ENCODE measurements around the gene CD200R1L. TPM values are rescaled to one million over a fixed set of nuclear protein-coding genes. Genes with fewer than 3 reads are reported as not detected.
"Not testable (repeated sequence)": the region's sequence is repeated elsewhere in the genome, so short reads cannot be mapped to it uniquely, and the experiment has no call there.

Gene CD200R1L
- not detected for total RNA-seq

- ATAC-seq (no peak), DNase-seq (ENCODE audit: low spot score) (no peak)
- intact Hi-C loops (cut with DNase I): no loop called here
Observed at GRCh38 chr3:112846764-112847163, at the start of gene CD200R1L. TSS of gene CD200R1L (minus strand) at chr3:112846864. CDS start at chr3:112829367, 17,497 bp downstream.

- intact Hi-C loops (cut with DNase I): no loop called here
- ATAC-seq (no peak), DNase-seq (ENCODE audit: low spot score) (no peak)
Observed at GRCh38 chr3:112894258-112894657, 47.6 kb upstream of the CD200R1L start.

- no peak for DNase-seq (ENCODE audit: low spot score)
- ATAC-seq: no peak
- intact Hi-C loops (cut with DNase I): no loop called here
Observed at GRCh38 chr3:112889357-112889756, 42.7 kb upstream of the CD200R1L start.

GRCh38 chr3:112888381-112889085 is 41.9 kb upstream of the CD200R1L start:
- intact Hi-C loops (cut with DNase I): no loop called here
- ATAC-seq (no peak), DNase-seq (ENCODE audit: low spot score) (no peak)

- DNase-seq (ENCODE audit: low spot score) (no peak), ATAC-seq (no peak)
- intact Hi-C loops (cut with DNase I): no loop called here
Observed at GRCh38 chr3:112884678-112885290, 38.1 kb upstream of the CD200R1L start.

GRCh38 chr3:112881891-112882290 is 35.2 kb upstream of the CD200R1L start:
- DNase-seq (ENCODE audit: low spot score) (no peak), ATAC-seq (no peak)
- intact Hi-C loops (cut with DNase I): no loop called here

GRCh38 chr3:112875561-112875960 is 28.9 kb upstream of the CD200R1L start:
- intact Hi-C loops (cut with DNase I): no loop called here
- DNase-seq (ENCODE audit: low spot score): no peak
- ATAC-seq: no peak

- intact Hi-C loops (cut with DNase I): no loop called here
Observed at GRCh38 chr3:112874725-112875124, 28.1 kb upstream of the CD200R1L start.

GRCh38 chr3:112873632-112874031 is 27.0 kb upstream of the CD200R1L start:
- intact Hi-C loops (cut with DNase I): no loop called here
- ATAC-seq (no peak), DNase-seq (ENCODE audit: low spot score) (no peak)

More at GRCh38 chr3:112874725-112875124, 28.1 kb upstream of the CD200R1L start:
- ATAC-seq (no peak), DNase-seq (ENCODE audit: low spot score) (no peak)

- DNase-seq (ENCODE audit: low spot score) (no peak), ATAC-seq (no peak)
- intact Hi-C loops (cut with DNase I): no loop called here
Observed at GRCh38 chr3:112871735-112872134, 25.1 kb upstream of the CD200R1L start.

GRCh38 chr3:112865757-112866156 is 19.1 kb upstream of the CD200R1L start:
- ATAC-seq (no peak), DNase-seq (ENCODE audit: low spot score) (no peak)
- intact Hi-C loops (cut with DNase I): no loop called here

GRCh38 chr3:112860898-112861297 is 14.2 kb upstream of the CD200R1L start:
- intact Hi-C loops (cut with DNase I): no loop called here
- DNase-seq (ENCODE audit: low spot score) (no peak), ATAC-seq (no peak)

- peak; percentile 55 for ATAC-seq
- intact Hi-C loops (cut with DNase I): no loop called here
Observed at GRCh38 chr3:112858410-112859069, 11.9 kb upstream of the CD200R1L start.

GRCh38 chr3:112857526-112857925 is 10.9 kb upstream of the CD200R1L start:
- intact Hi-C loops (cut with DNase I): no loop called here
- ATAC-seq (no peak), DNase-seq (ENCODE audit: low spot score) (no peak)

More at GRCh38 chr3:112858410-112859069, 11.9 kb upstream of the CD200R1L start:
- DNase-seq (ENCODE audit: low spot score): no peak

GRCh38 chr3:112856537-112856936 is 9.9 kb upstream of the CD200R1L start:
- ATAC-seq: no peak
- no peak for DNase-seq (ENCODE audit: low spot score)
- intact Hi-C loops (cut with DNase I): no loop called here

- intact Hi-C loops (cut with DNase I): no loop called here
- no peak for ATAC-seq
- no peak for DNase-seq (ENCODE audit: low spot score)
Observed at GRCh38 chr3:112855883-112856282, 9.2 kb upstream of the CD200R1L start.

GRCh38 chr3:112855074-112855473 is 8.4 kb upstream of the CD200R1L start:
- DNase-seq (ENCODE audit: low spot score); intact Hi-C loops (cut with DNase I); ATAC-seq: not testable (repeated sequence)

GRCh38 chr3:112848196-112848595 is 1.5 kb upstream of the CD200R1L start:
- DNase-seq (ENCODE audit: low spot score): no peak
- no peak for ATAC-seq
- intact Hi-C loops (cut with DNase I): no loop called here

GRCh38 chr3:112847692-112848091 is 1.0 kb upstream of the CD200R1L start:
- ATAC-seq (no peak), DNase-seq (ENCODE audit: low spot score) (no peak)
- intact Hi-C loops (cut with DNase I): no loop called here

- intact Hi-C loops (cut with DNase I): no loop called here
- no peak for DNase-seq (ENCODE audit: low spot score)
- ATAC-seq: no peak
Observed at GRCh38 chr3:112845772-112846171, 892 bp downstream of the CD200R1L start.
